ENCODE results near the gene KRTAP10-12. TPM values are rescaled to one million over a fixed set of nuclear protein-coding genes. Genes with fewer than 3 reads are reported as not detected.

KRTAP10-12 gene
- polyA plus RNA-seq, 1 experiment = not detected

- H3K27me3 ChIP-seq (ENCODE audit: control insufficient read depth, insufficient read depth, low read length) = peaks cover 16% of the 10 kb centered on the region
- TF ChIP-seq CTCF (IDR thresholded peaks at IDR 0.05; ENCODE audit: low read depth, low read length) = no peak
- H3K4me3 ChIP-seq (ENCODE audit: low read depth, low read length) = no peak overlapping the region
- CTCF ChIA-PET = no interaction called here
- H3K27ac ChIP-seq (ENCODE audit: low read depth, low read length) = no peak overlapping the region
- H3K9me3 ChIP-seq (ENCODE audit: control insufficient read depth, insufficient read depth, low read length) = peaks cover 41% of the 10 kb centered on the region
- POLR2A ChIA-PET = no interaction called here
- DNase-seq (ENCODE audit: low read depth, low spot score) = no peak
These were observed 37.2 kb downstream of the KRTAP10-12 start for GRCh38 chr21:44734026-44734745.

- no peak for TF ChIP-seq CTCF (IDR thresholded peaks at IDR 0.05; ENCODE audit: low read depth, low read length)
- H3K27ac ChIP-seq (ENCODE audit: low read depth, low read length) = no peak overlapping the region
- peaks cover 16% of the 10 kb centered on the region for H3K27me3 ChIP-seq (ENCODE audit: control insufficient read depth, insufficient read depth, low read length)
- H3K9me3 ChIP-seq (ENCODE audit: control insufficient read depth, insufficient read depth, low read length) = peaks cover 42% of the 10 kb centered on the region
- DNase-seq (ENCODE audit: low read depth, low spot score) = no peak
- CTCF ChIA-PET = no interaction called here
- POLR2A ChIA-PET = no interaction called here
- no peak overlapping the region for H3K4me3 ChIP-seq (ENCODE audit: low read depth, low read length)
These were observed 37.9 kb downstream of the KRTAP10-12 start for GRCh38 chr21:44734841-44735240.

GRCh38 chr21:44735821-44736220 lies 38.8 kb downstream of the KRTAP10-12 start:
- peaks cover 13% of the 10 kb centered on the region for H3K27me3 ChIP-seq (ENCODE audit: control insufficient read depth, insufficient read depth, low read length)
- no peak overlapping the region for H3K27ac ChIP-seq (ENCODE audit: low read depth, low read length)
- ChIA-PET CTCF (no interaction called here), POLR2A (no interaction called here)
- TF ChIP-seq CTCF (IDR thresholded peaks at IDR 0.05; ENCODE audit: low read depth, low read length) = no peak
- no peak overlapping the region for H3K4me3 ChIP-seq (ENCODE audit: low read depth, low read length)
- H3K9me3 ChIP-seq (ENCODE audit: control insufficient read depth, insufficient read depth, low read length) = peaks cover 42% of the 10 kb centered on the region
- no peak for DNase-seq (ENCODE audit: low read depth, low spot score)

- no peak for TF ChIP-seq CTCF (IDR thresholded peaks at IDR 0.05; ENCODE audit: low read depth, low read length)
- ChIA-PET POLR2A (no interaction called here), CTCF (no interaction called here)
- DNase-seq (ENCODE audit: low read depth, low spot score) = no peak
- Histone ChIP-seq H3K27me3 (ENCODE audit: control insufficient read depth, insufficient read depth, low read length) (peaks cover 12% of the 10 kb centered on the region), H3K4me3 (ENCODE audit: low read depth, low read length) (no peak overlapping the region), H3K9me3 (ENCODE audit: control insufficient read depth, insufficient read depth, low read length) (peaks cover 42% of the 10 kb centered on the region), H3K27ac (ENCODE audit: low read depth, low read length) (no peak overlapping the region)
These were observed 39.5 kb downstream of the KRTAP10-12 start for GRCh38 chr21:44736291-44737004.

- CTCF ChIA-PET = no interaction called here
- no peak for TF ChIP-seq CTCF (IDR thresholded peaks at IDR 0.05; ENCODE audit: low read depth, low read length)
- no peak overlapping the region for H3K27ac ChIP-seq (ENCODE audit: low read depth, low read length)
- no peak for DNase-seq (ENCODE audit: low read depth, low spot score)
- peaks cover 6% of the 10 kb centered on the region for H3K27me3 ChIP-seq (ENCODE audit: control insufficient read depth, insufficient read depth, low read length)
- POLR2A ChIA-PET = no interaction called here
- no peak overlapping the region for H3K4me3 ChIP-seq (ENCODE audit: low read depth, low read length)
- H3K9me3 ChIP-seq (ENCODE audit: control insufficient read depth, insufficient read depth, low read length) = peaks cover 42% of the 10 kb centered on the region
These were observed 40.9 kb downstream of the KRTAP10-12 start for GRCh38 chr21:44737706-44738354.

All from AG04450 (cell line).